Measurements from ENCODE around the gene TMEM258.

The TMEM258 gene

DNA sequence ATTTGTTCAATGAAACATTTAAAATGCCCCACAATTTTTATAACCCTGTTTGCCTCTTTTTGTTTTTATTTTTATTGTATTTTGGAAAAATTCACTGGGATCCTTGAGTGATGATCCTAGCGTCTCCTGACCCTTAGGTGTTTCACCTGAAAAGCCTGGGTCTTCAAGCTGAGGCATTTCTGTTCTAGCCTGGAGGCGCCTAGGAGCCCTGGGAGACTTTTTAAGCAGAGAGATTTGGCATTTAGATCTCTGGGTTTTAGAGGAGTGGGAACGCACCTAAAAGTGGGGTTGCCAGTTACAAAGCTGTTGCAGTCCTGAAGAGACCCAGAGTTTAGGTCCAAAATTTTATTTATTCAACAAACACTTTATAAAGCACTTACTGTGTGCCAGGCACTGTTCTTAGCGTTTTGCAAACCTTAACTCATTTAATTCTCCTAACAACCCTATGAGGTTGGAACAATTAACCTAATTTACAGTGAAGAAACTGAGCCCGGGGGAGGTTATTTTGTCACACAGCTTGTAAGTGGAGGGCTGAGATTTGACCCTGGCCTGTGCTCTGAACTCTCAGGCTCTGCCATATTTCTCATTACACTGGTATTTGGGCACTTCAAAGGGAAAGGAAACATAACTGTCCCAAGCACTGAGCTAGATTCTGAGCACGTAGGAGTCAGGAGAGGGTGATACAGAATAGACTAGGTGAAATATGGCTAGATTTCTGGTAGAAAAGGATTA is 25.2 kb upstream of the TMEM258 start:
- no peak for DNase-seq

DNA sequence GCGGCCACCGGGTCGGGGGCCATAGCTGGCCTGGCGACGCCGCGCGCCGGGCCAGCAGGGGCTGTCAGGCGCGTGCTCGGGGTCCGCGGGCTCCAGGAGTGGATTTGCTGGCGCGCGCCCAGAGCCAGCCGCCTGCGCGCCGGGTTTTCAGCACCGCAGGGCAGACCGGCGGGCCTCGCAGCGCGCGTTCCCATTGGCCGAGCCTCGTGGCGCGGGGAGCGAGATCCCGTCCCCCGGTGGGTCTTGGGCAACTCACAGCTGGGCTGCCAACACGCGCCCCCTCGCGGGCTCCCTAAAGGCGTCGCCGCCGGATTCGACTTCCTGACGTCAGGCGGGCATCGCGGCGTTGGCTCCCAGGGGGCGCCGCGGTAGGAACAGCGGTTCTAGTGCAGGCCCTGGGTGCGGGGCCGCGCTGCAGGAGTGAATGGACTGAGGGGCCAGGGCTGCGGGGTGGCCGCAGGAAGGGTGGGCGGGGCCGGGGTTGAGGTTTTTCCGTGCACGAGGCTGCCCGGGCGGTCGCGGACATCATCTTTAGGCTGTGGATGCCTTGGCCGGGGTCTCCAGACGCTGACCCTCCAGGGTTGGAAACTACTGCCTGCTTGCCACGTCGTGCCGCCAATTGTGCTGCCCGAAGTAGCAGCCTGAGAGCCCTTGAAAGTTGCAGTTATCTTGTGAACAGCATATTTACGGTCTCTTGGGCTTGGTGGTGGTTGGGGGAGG is 24.5 kb upstream of the TMEM258 start, which contains the start of gene FADS1:
Gene FADS1 (minus strand): TSS at position 268 of the 720 bp plus-strand sequence. CDS start 74 bp downstream, at position 194.
- DNase-seq: peak; percentile 81 to 86

DNA sequence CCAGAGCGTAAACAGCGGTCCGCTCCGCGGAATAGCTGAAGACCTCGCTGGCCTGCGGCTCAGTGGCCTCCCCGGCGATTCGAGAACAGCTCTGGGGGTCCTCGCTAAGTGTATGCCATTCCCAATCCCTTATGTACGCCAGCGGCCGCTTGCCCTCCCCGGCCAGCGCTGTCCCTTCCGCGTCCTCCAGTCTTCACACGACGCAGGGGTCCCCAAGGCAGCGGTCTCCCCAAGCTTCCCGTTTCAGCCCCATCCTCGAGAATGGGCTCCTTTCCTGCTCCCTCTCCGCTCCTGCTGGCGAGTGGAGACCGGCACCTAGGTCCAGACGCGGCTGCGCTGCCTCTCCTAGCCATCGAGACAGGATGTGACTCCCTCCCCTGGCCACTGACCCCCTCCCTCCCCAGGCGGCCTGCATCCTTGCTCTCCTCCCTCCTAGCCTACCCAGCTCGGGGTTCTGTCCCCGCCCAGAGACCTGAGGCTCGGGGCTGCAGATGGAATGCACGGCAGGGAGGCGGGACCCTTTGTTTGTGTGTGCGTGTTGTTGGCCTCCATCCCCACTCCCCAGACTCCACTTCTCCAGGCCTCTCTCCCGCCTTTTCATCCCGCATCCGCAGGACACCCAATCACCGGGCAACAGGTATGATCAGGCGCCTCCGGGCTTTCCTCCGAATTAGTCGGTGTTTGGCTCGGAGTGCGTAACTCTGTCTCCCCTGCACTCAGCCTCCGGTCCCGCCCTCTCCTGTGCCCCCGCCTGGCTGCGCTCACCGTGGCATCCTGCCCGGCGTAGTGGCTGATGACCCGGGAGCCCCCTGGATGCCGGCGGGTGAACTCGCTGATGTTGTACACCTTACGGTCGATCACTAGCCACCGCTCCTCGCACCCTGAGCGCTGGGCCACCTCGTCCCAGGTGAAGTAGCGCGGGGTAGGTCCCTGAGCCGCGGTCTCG is 23.7 kb upstream of the TMEM258 start:
- DNase-seq: peak; percentile 64 to 69

DNA sequence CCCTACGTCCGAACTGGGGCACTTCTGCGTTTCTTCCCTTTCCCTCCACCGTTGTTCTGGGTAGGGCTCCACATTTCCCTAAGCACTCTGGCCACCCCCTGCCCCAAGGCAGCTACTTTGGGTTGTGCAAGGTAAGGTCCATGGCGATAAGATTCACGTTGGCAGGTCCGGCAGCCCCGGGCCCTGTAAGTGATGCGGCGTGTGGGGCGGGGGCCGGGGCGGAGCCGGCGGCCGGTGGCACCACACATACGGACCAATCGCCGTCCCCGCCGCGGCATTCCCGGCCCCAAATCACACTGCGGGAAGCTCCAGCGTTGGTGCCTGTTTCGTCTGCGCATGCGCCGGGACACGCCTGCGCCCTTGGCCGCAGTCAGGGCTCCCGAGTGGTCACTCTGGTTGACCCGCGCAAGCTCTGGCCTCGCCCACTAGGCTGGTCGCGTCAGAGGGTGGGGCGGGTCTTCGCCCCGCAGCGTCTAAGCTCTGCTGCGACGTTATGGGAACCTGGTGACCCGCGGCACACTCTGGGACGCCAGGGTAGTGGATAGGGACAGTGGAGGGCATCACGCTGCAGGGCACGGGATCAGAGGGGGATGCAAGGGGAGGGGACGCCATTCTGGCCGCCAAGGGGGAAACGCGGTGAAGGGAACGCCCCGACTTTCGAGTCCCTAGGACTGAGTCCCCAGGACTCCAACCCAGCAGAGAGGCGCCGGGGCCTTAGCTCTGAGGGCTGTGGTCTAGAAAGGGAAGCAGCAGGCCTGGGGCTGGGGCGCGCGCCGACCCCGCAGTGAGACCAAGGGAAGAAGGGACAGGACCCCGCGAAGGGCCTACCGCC is 22.8 kb upstream of the TMEM258 start:
- DNase-seq: peak; percentile 67 to 71

DNA sequence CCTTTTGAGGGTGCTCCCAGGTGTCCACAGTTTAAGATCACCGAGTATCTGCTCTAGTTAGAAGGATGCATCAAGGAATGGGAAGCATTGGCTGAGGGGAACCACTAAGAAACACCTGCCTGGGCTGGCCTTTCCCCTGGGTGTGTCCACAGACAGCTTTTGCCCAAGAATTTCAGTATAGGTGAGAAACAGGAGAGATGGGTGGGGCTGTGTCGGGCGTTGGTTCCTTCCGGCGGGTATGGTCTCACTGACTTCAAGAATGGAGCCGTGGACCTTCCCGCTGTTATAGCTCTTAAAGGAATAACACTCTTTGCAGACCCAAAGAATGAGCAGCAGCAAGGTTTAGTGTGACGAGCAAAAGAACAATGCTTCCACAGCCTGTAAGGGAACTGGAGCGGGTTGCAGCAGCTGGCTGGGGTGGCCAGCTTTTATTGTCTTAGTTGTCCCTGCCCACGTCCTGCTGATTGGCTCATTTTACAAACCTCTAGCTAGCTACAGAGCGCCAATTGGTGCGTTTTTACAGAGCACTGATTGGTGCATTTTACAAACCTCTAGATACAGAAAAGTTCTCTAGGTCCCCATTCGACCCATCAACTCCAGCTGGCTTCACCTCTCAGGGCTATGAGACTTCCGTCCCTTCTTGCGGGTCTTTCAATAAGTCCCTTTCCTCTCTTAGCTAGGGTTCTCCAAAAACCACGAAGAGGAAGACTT is 22.0 kb upstream of the TMEM258 start:
- DNase-seq: no peak

GRCh38 chr11:61812736-61813411 is 20.5 kb upstream of the TMEM258 start:
- no peak for DNase-seq

GRCh38 chr11:61811831-61812230 is 19.4 kb upstream of the TMEM258 start:
- DNase-seq: no peak

GRCh38 chr11:61810671-61811175 is 18.3 kb upstream of the TMEM258 start:
- DNase-seq: no peak

GRCh38 chr11:61806785-61807184 is 14.4 kb upstream of the TMEM258 start:
- no peak for DNase-seq

DNA sequence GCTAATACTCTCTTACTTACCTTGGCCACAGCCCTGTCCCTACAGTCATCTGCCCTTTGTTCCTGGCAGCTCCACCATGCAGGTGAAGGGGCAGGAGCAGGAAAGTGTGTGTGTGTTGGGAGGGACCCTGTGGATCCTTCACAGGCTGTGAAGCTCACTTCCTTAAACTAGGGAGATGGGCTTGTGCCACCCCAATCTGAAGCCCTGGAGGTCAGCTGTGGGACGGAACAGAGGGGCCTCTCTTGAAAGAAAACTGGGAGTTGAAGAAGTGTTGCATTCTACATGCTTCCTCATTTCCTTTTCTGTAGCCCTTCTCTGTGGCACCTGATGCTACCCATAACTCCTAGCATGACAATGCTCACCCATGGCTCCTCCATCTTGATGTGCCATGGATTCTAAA is 12.7 kb upstream of the TMEM258 start:
- no peak for DNase-seq

GRCh38 chr11:61803889-61804647 is 11.7 kb upstream of the TMEM258 start:
- no peak for DNase-seq

DNA sequence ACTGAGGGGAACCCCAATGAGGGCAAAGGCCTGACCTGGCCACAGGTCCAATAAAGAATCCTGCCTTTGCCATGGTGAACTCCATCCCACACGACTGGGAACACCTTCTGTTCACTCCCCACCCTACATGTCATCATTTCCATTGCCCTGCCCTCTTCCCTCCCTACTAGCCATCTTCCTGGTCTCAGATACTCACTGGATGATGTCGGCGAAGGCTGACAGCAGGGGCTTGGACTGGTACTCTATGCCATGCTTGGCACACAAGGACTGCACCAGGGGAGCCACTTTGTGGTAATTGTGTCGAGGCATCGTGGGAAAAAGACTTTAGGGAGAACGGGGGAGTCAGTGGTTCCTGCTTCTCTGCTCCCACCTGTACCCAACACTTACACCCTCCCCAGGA is 10.2 kb upstream of the TMEM258 start:
- DNase-seq: no peak

- no peak for DNase-seq
Observed at GRCh38 chr11:61800331-61801281, 8.2 kb upstream of the TMEM258 start.

GRCh38 chr11:61799665-61800284 is 7.4 kb upstream of the TMEM258 start:
- no peak for DNase-seq

- peak; percentile 55 to 68 for DNase-seq
Observed at GRCh38 chr11:61797263-61797944, 5.0 kb upstream of the TMEM258 start.

DNA sequence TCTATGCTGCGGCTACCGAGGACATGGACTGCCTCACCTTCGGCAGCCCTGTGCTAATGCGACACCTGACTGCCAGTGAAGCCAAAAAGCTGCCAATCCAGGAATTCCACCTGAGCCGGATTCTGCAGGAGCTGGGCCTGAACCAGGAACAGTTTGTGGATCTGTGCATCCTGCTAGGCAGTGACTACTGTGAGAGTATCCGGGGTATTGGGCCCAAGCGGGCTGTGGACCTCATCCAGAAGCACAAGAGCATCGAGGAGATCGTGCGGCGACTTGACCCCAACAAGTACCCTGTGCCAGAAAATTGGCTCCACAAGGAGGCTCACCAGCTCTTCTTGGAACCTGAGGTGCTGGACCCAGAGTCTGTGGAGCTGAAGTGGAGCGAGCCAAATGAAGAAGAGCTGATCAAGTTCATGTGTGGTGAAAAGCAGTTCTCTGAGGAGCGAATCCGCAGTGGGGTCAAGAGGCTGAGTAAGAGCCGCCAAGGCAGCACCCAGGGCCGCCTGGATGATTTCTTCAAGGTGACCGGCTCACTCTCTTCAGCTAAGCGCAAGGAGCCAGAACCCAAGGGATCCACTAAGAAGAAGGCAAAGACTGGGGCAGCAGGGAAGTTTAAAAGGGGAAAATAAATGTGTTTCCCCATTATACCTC is 3.6 kb upstream of the TMEM258 start:
- DNase-seq: no peak

- no peak for DNase-seq
Observed at GRCh38 chr11:61795459-61795858, 3.1 kb upstream of the TMEM258 start.

Data from activated CD4-positive, alpha-beta T cell treated with anti-CD3 and anti-CD28 coated beads, Interleukin-2, amount 50 U/mL, for 48 hours (primary cell).